GM08714 (cell line): ENCODE results near the gene EPB42.
"Not testable (repeated sequence)": the region's sequence is repeated elsewhere in the genome, so short reads cannot be mapped to it uniquely, and the experiment has no call there.

ENCODE experiments used
- H3K4me3 ChIP-seq: fragments of 200-500 bp; sonication (Bioruptor generic); 2 replicates; pipeline ENCODE4 v1.5.1; 2014; ENCODE audit warnings: mild to moderate bottlenecking, low read length, inconsistent platforms
- ZNF274 ChIP-seq: IDR thresholded peaks from 2 replicates; pipeline ENCODE4 v1.6.1; 2012; ENCODE audit warnings: mild to moderate bottlenecking, low read depth, low read length

EPB42 gene

GRCh38 chr15:43229977-43230376 is 9.2 kb upstream of the EPB42 start:
- H3K4me3 ChIP-seq, result no peak overlapping the region
- TF ChIP-seq ZNF274, result no peak

- H3K4me3 ChIP-seq, result no peak overlapping the region
- TF ChIP-seq ZNF274, result no peak
Observed at GRCh38 chr15:43226436-43227305, 5.9 kb upstream of the EPB42 start.

GRCh38 chr15:43225950-43226255 is 5.1 kb upstream of the EPB42 start:
- not testable (repeated sequence) for H3K4me3 ChIP-seq

- no peak overlapping the region for H3K4me3 ChIP-seq
- no peak for TF ChIP-seq ZNF274
Observed at GRCh38 chr15:43225201-43225949, 4.6 kb upstream of the EPB42 start.

- TF ChIP-seq ZNF274, result no peak
- no peak overlapping the region for H3K4me3 ChIP-seq
Observed at GRCh38 chr15:43221422-43221821, 604 bp upstream of the EPB42 start.

GRCh38 chr15:43219929-43220928 is 589 bp downstream of the EPB42 start:
- no peak for TF ChIP-seq ZNF274
- H3K4me3 ChIP-seq, result no peak overlapping the region

- H3K4me3 ChIP-seq, result no peak overlapping the region
- TF ChIP-seq ZNF274, result no peak
Observed at GRCh38 chr15:43218908-43219706, 1.7 kb downstream of the EPB42 start.

GRCh38 chr15:43215961-43216360 is 4.9 kb downstream of the EPB42 start:
- H3K4me3 ChIP-seq, result no peak overlapping the region
- no peak for TF ChIP-seq ZNF274

GRCh38 chr15:43214592-43215295 is 6.1 kb downstream of the EPB42 start:
- no peak for TF ChIP-seq ZNF274

GRCh38 chr15:43214169-43214568 is 6.6 kb downstream of the EPB42 start:
- TF ChIP-seq ZNF274, result no peak

More at GRCh38 chr15:43214592-43215295, 6.1 kb downstream of the EPB42 start:
- H3K4me3 ChIP-seq, result no peak overlapping the region

GRCh38 chr15:43213466-43213865 is 7.4 kb downstream of the EPB42 start:
- H3K4me3 ChIP-seq, result no peak overlapping the region
- TF ChIP-seq ZNF274, result no peak

More at GRCh38 chr15:43214169-43214568, 6.6 kb downstream of the EPB42 start:
- H3K4me3 ChIP-seq, result no peak overlapping the region

- TF ChIP-seq ZNF274, result no peak
- H3K4me3 ChIP-seq, result no peak overlapping the region
Observed at GRCh38 chr15:43212951-43213350, 7.9 kb downstream of the EPB42 start.

GRCh38 chr15:43212299-43212698 is 8.5 kb downstream of the EPB42 start:
- TF ChIP-seq ZNF274, result no peak
- no peak overlapping the region for H3K4me3 ChIP-seq
